H1 (cell line): ENCODE results near the gene NCAPG. TPM values are rescaled to one million over a fixed set of nuclear protein-coding genes. Genes with fewer than 3 reads are reported as not detected.

Experiments
- CTCF ChIA-PET: fragments of 300-600 bp; sonication (Branson Sonifier 250); formaldehyde crosslinking; loops from one replicate; lab custom pipeline; 2021; ENCODE audit not compliant: partially characterized antibody; lab: Charles Lee
- POLR2A ChIA-PET: fragments of 300-600 bp; sonication (Branson Sonifier 250); formaldehyde crosslinking; loops from one replicate; lab custom pipeline; 2021; ENCODE audit warnings: inconsistent platforms; ENCODE audit not compliant: partially characterized antibody; lab: Charles Lee
- DNase-seq, 2 experiments: peaks; one replicate each; pipeline versions ENCODE4 v3.0.0 to v3.0.0-alpha.2; 2010 to 2022; ENCODE audit warnings: low spot score in 2 of 2, low read depth in 1 of 2, mixed read lengths in 1 of 2
- FAIRE-seq: peaks from 2 replicates; lab custom pipeline; 2011; peaks lifted over from hg19 to GRCh38; lab: Jason Lieb, UNC
- H2AFZ ChIP-seq: 2 replicates; pipeline ENCODE4 v1.8.1; 2012; ENCODE audit warnings: low read length, inconsistent platforms
- H2AK5ac ChIP-seq: 2 replicates; pipeline ENCODE4 v1.6.1; 2013; ENCODE audit warnings: low read depth, low read length
- H2BK120ac ChIP-seq: replicated peaks from 2 replicates; pipeline ENCODE3; 2013; ENCODE audit warnings: low read depth, low read length, inconsistent platforms
- H2BK12ac ChIP-seq: 2 replicates; pipeline ENCODE4 v1.6.1; 2013; ENCODE audit warnings: low read depth, low read length
- H2BK15ac ChIP-seq: 2 replicates; pipeline ENCODE4 v1.6.1; 2013; ENCODE audit warnings: low read length
- H2BK20ac ChIP-seq: 2 replicates; pipeline ENCODE4 v1.6.1; 2013; ENCODE audit warnings: low read length
- H2BK5ac ChIP-seq: 2 replicates; pipeline ENCODE4 v1.6.1; 2013; ENCODE audit warnings: low read depth, low read length
- H3K14ac ChIP-seq: 2 replicates; pipeline ENCODE4 v1.6.1; 2013; ENCODE audit warnings: inconsistent platforms; ENCODE audit not compliant: insufficient read length
- H3K18ac ChIP-seq: 2 replicates; pipeline ENCODE4 v1.6.1; 2013; ENCODE audit warnings: low read length; ENCODE audit errors: extremely low read depth
- H3K23ac ChIP-seq: 2 replicates; pipeline ENCODE4 v1.6.1; 2013; ENCODE audit warnings: inconsistent platforms; ENCODE audit not compliant: insufficient read length
- H3K23me2 ChIP-seq: 2 replicates; pipeline ENCODE4 v1.6.1; 2013; ENCODE audit warnings: low read depth, low read length
- H3K27ac ChIP-seq: 2 replicates; pipeline ENCODE4 v1.6.1; 2011; ENCODE audit warnings: low read depth, low read length, inconsistent platforms
- H3K27me3 ChIP-seq, 4 experiments: replicated peaks in 1 of 4; 1 replicate in 1 of 4; 2 replicates in 3 of 4; pipeline versions ENCODE4 v1.6.1 to v1.8.1; 2011 to 2013; ENCODE audit warnings: low read length in 3 of 4, mild to moderate bottlenecking in 3 of 4, inconsistent platforms in 2 of 4, mixed read lengths in 2 of 4, moderate library complexity in 1 of 4; ENCODE audit not compliant: control insufficient read depth in 3 of 4, insufficient read depth in 3 of 4; ENCODE audit errors: extremely low read depth in 1 of 4
- H3K36me3 ChIP-seq, 4 experiments: 2 replicates each; pipeline versions ENCODE4 v1.6.1 to v1.8.1; 2011 to 2013; ENCODE audit warnings: mild to moderate bottlenecking in 4 of 4, low read length in 3 of 4, moderate library complexity in 2 of 4, control low read depth in 1 of 4, inconsistent platforms in 1 of 4; ENCODE audit not compliant: insufficient read depth in 4 of 4, control insufficient read depth in 2 of 4
- H3K4ac ChIP-seq: replicated peaks from 2 replicates; pipeline ENCODE3; 2013; ENCODE audit warnings: low read length, low read depth, mixed read lengths, inconsistent platforms; ENCODE audit not compliant: insufficient read length
- H3K4me1 ChIP-seq, 4 experiments: replicated peaks in 1 of 4; 1 replicate in 1 of 4; 2 replicates in 3 of 4; pipeline versions ENCODE4 v1.6.1 to v1.8.1; 2011 to 2013; ENCODE audit warnings: low read length in 3 of 4, inconsistent platforms in 2 of 4, mixed read lengths in 1 of 4; ENCODE audit not compliant: insufficient read depth in 4 of 4, control insufficient read depth in 3 of 4
- H3K4me2 ChIP-seq, 2 experiments: 2 replicates each; pipeline versions ENCODE4 v1.6.1 to v1.8.1; 2011 to 2013; ENCODE audit warnings: low read depth in 2 of 2, low read length in 2 of 2, control low read depth in 1 of 2, inconsistent platforms in 1 of 2, mild to moderate bottlenecking in 1 of 2; ENCODE audit not compliant: insufficient read depth in 1 of 2
- H3K4me3 ChIP-seq, 4 experiments: fragments of 200-600, 300-600 bp in 1 of 4; sonication (generic), shearing (Covaris generic), sonication (Bioruptor Twin) in 1 of 4; 2 replicates each; pipeline versions ENCODE4 v1.5.1 to v1.8.1; 2011 to 2016; ENCODE audit warnings: low read length in 4 of 4, low read depth in 3 of 4, control low read depth in 2 of 4, inconsistent platforms in 2 of 4, mild to moderate bottlenecking in 2 of 4, mixed read lengths in 1 of 4, moderate library complexity in 1 of 4; ENCODE audit not compliant: insufficient read depth in 2 of 4; ENCODE audit errors: extremely low read depth in 1 of 4
- H3K56ac ChIP-seq: replicated peaks from 2 replicates; pipeline ENCODE3; 2013; ENCODE audit warnings: low read depth, mild to moderate bottlenecking, mixed read lengths, low read length, inconsistent platforms; ENCODE audit not compliant: insufficient read length
- H3K79me1 ChIP-seq: 2 replicates; pipeline ENCODE4 v1.6.1; 2013; ENCODE audit warnings: low read depth, low read length, control low read depth
- H3K79me2 ChIP-seq, 2 experiments: 2 replicates each; pipeline versions ENCODE4 v1.6.1 to v1.8.1; 2012 to 2013; ENCODE audit warnings: low read length in 2 of 2, mild to moderate bottlenecking in 2 of 2, inconsistent platforms in 1 of 2; ENCODE audit not compliant: insufficient read depth in 2 of 2, control insufficient read depth in 1 of 2
- H3K9ac ChIP-seq, 4 experiments: replicated peaks in 1 of 4; 1 replicate in 1 of 4; 2 replicates in 3 of 4; pipeline versions ENCODE4 v1.6.1 to v1.8.1; 2011 to 2013; ENCODE audit warnings: low read depth in 3 of 4, low read length in 3 of 4, control low read depth in 2 of 4, mild to moderate bottlenecking in 2 of 4, moderate library complexity in 2 of 4, inconsistent platforms in 1 of 4; ENCODE audit errors: extremely low read depth in 1 of 4
- H3K9me3 ChIP-seq, 2 experiments: 2 replicates each; pipeline versions ENCODE4 v1.6.1 to v1.8.1; 2012 to 2013; ENCODE audit warnings: mild to moderate bottlenecking in 2 of 2, moderate library complexity in 2 of 2, control low read depth in 1 of 2, inconsistent platforms in 1 of 2, low read depth in 1 of 2, low read length in 1 of 2, mixed read lengths in 1 of 2; ENCODE audit not compliant: insufficient read depth in 2 of 2
- H4K20me1 ChIP-seq, 2 experiments: replicated peaks in 1 of 2; 2 replicates each; pipeline versions ENCODE3 to v1.8.1; 2011 to 2013; ENCODE audit warnings: inconsistent platforms in 2 of 2, low read length in 2 of 2, mild to moderate bottlenecking in 1 of 2; ENCODE audit not compliant: insufficient read depth in 2 of 2, control insufficient read depth in 1 of 2
- H4K5ac ChIP-seq: 2 replicates; pipeline ENCODE4 v1.6.1; 2013; ENCODE audit warnings: low read length, low read depth, mixed read lengths, inconsistent platforms; ENCODE audit not compliant: insufficient read length
- H4K8ac ChIP-seq: 2 replicates; pipeline ENCODE4 v1.8.0; 2013; ENCODE audit warnings: mild to moderate bottlenecking, moderate library complexity, low read length, inconsistent platforms; ENCODE audit not compliant: insufficient read depth; ENCODE audit errors: extremely low read depth
- H4K91ac ChIP-seq: replicated peaks from 2 replicates; pipeline ENCODE3; 2013; ENCODE audit warnings: low read length, mixed read lengths, inconsistent platforms; ENCODE audit not compliant: insufficient read length
- WGBS, 2 experiments: shearing (Covaris generic) in 1 of 2; methylation state at CpG; one replicate each; pipeline versions ENCODE4 v1.1.6 to v1.1.7; 2013 to 2015; ENCODE audit warnings: low lambda C conversion rate in 2 of 2, mixed read lengths in 2 of 2, inconsistent platforms in 1 of 2, low coverage in 1 of 2, missing lambda C conversion rate in 1 of 2; ENCODE audit not compliant: insufficient replicate concordance in 2 of 2, insufficient coverage in 1 of 2, insufficient read length in 1 of 2; ENCODE audit errors: extremely low coverage in 1 of 2, missing lambda C conversion rate in 1 of 2; 5-methylcytosine and 5-hydroxymethylcytosine counted together
- polyA plus RNA-seq, 7 experiments: library from polyadenylated mRNA; depleted of rRNA in 3 of 7; stranded (reverse) in 5 of 7; unstranded in 2 of 7; fragments of >200 nt in 5 of 7; fragments of 200-250 nt in 2 of 7; gene quantifications; 1 replicate in 5 of 7; 2 replicates in 1 of 7; 4 replicates in 1 of 7; pipeline versions ENCODE4 v1.2.1 to v1.2.3, GENCODE V29; 2011 to 2013; ENCODE audit warnings: missing spikeins in 2 of 7, mixed read lengths in 2 of 7
- total RNA-seq: library from RNA; stranded (reverse); fragmentation: NEBNext Ultra II Directional; extraction: Animal tissue kit (Norgen Biotek cat#: 25700); gene quantifications from 2 replicates; pipeline ENCODE4 v1.2.1, GENCODE V29; 2021

NCAPG gene
- total and polyA plus RNA-seq, 2 of the 8 experiments (the other 6 are each of a cell fraction or from before 2014, with no cell fraction given), result 12.9 to 52.3 TPM

- no peak overlapping the region for H3K4me3 ChIP-seq
- no peaks in the 10 kb centered on the region for H3K9me3 ChIP-seq
- no peak overlapping the region for H2AK5ac ChIP-seq
- H3K79me2 ChIP-seq, result peaks cover 10 to 76% of the 10 kb centered on the region in 2 experiments
- no peak overlapping the region for H2BK12ac ChIP-seq
- H4K8ac ChIP-seq, result no peak overlapping the region
- H2BK5ac ChIP-seq, result no peak overlapping the region
- no peak overlapping the region for H4K91ac ChIP-seq
- no peak overlapping the region for H2BK15ac ChIP-seq
- no peak overlapping the region for H3K4ac ChIP-seq
- H3K18ac ChIP-seq, result no peak overlapping the region
- no peak for DNase-seq
- no peak for FAIRE-seq
- whole genome bisulfite sequencing, 2 experiments, result 95% methylated on average over 3 of the region's 3 CpGs; no CpG with 5 or more reads in 1 of the 2 experiments
- H3K4me1 ChIP-seq, result peaks cover 2 to 6% (median 4%) of the 10 kb centered on the region in 4 experiments; a peak in 5 of 7 replicates
- no peak overlapping the region for H3K27ac ChIP-seq
- no peak overlapping the region for H2BK120ac ChIP-seq
- no peak overlapping the region for H2BK20ac ChIP-seq
- POLR2A ChIA-PET, result no interaction called here
- 0 out of 2 replicates have a peak, but pooled peaks cover 2% of the 10 kb centered on the region for H3K23me2 ChIP-seq
- no peak overlapping the region for H2AFZ ChIP-seq
- H3K56ac ChIP-seq, result no peak overlapping the region
- peaks cover 15 to 38% (median 31%) of the 10 kb centered on the region in 4 experiments for H3K36me3 ChIP-seq
- H3K27me3 ChIP-seq, result no peaks in the 10 kb centered on the region
- CTCF ChIA-PET, result interaction anchor here (0.6 to 1.6 kb wide), 6 partner anchors 11 to 921 kb away, joined by 3 to 5 read pairs (median 4); no protein-coding TSS in a partner anchor
- H3K79me1 ChIP-seq, result peaks cover 4% of the 10 kb centered on the region; the same call in 1 of the 2 replicates
- no peak overlapping the region for H3K4me2 ChIP-seq
- H3K23ac ChIP-seq, result no peak overlapping the region
- no peak overlapping the region for H3K14ac ChIP-seq
- H4K20me1 ChIP-seq, result peaks cover 15 to 25% of the 10 kb centered on the region in 2 experiments
- no peak overlapping the region for H3K9ac ChIP-seq
- no peak overlapping the region for H4K5ac ChIP-seq
These were observed 5.1 kb upstream of the NCAPG start for GRCh38 chr4:17805580-17806155.
